ENCODE data around the gene ZNF79. TPM values are rescaled to one million over a fixed set of nuclear protein-coding genes. Genes with fewer than 3 reads are reported as not detected.

ZNF79 gene
- total and polyA plus RNA-seq, 9 of the 15 experiments (the other 6 are each of a cell fraction or from before 2014, with no cell fraction given), result 0.62 to 7.0 (median 4.1) TPM

GRCh38 chr9:127418037-127418471 is 6.1 kb upstream of the ZNF79 start:
- 0 out of 2 replicates have a peak, but pooled peaks cover 4% of the 10 kb centered on the region for H4K20me1 ChIP-seq (replicated peaks; ENCODE audit: control insufficient read depth, insufficient read depth, low read length)
- H3K36me3 ChIP-seq (ENCODE audit: control insufficient read depth, insufficient read depth, low read length), result no peaks in the 10 kb centered on the region
- POLR2A ChIA-PET, result interaction anchor here (0.5 to 0.7 kb wide), 2 partner anchors 10 to 1003 kb away, joined by 3 read pairs; no protein-coding TSS in a partner anchor
- DNase-seq (ENCODE audit: extremely low read depth in 1 of 4, low spot score in 3 of 4) (peak; percentile 52 to 61 (median 59)), ATAC-seq (peak; percentile 82), FAIRE-seq (no peak)
- H3K9ac ChIP-seq (ENCODE audit: insufficient read depth in 1 of 2, low read depth in 2 of 2, low read length in 2 of 2), result peak overlapping the region in 1 of 2 experiments; percentile 36; a peak in 1 of 4 replicates
- no peaks in the 10 kb centered on the region for H3K9me3 ChIP-seq (replicated peaks; ENCODE audit: control insufficient read depth, insufficient read depth, low read depth, low read length)
- no peak overlapping the region for H3K27ac ChIP-seq (ENCODE audit: extremely low read depth, low read depth, low read length)
- no peak overlapping the region for H3K4me3 ChIP-seq
- no TSS peak for BruUV-seq (replicated peaks)
- H3K9me1 ChIP-seq (ENCODE audit: control insufficient read depth, insufficient read depth, low read length), result no peaks in the 10 kb centered on the region
- no peak overlapping the region; the same call in 1 of the 2 replicates for H3K4me2 ChIP-seq (ENCODE audit: insufficient read depth, low read length)
- peaks cover 6% of the 10 kb centered on the region for H3K79me2 ChIP-seq (ENCODE audit: control insufficient read depth, insufficient read depth, low read length)
- CTCF ChIA-PET (ENCODE audit: low intra/inter-chr PET ratio), result interaction anchor here (0.6 kb wide), 1 partner anchor 163 kb away, joined by 3 read pairs; no protein-coding TSS in a partner anchor
- WGBS (ENCODE audit: insufficient coverage, low coverage, missing lambda C conversion rate), result 20% methylated on average over 12 of the region's 12 CpGs
- intact Hi-C loops (cut with micrococcal nuclease) (loop anchor here (2.0 kb wide), 1 partner anchor 57 kb away; no protein-coding TSS in a partner anchor), in situ Hi-C loops (cut with MboI) (no loop called here)
- H2AFZ ChIP-seq (ENCODE audit: low read depth, low read length), result no peak overlapping the region
- H3K4me1 ChIP-seq (replicated peaks in 1 of 2; ENCODE audit: control insufficient read depth in 2 of 2, insufficient read depth in 2 of 2, low read length in 2 of 2), result peaks cover 26 to 29% of the 10 kb centered on the region in 2 experiments
- no peaks in the 10 kb centered on the region for H3K27me3 ChIP-seq (ENCODE audit: control insufficient read depth in 2 of 2, insufficient read depth in 2 of 2, low read length in 2 of 2)
- TF ChIP-seq ZNF174 (CRISPR knock-in tag; IDR thresholded peaks at IDR 0.05) (no peak), RAD21 (CRISPR knock-in tag; conservative IDR thresholded peaks at IDR 0.05 in 1 of 2, IDR thresholded peaks at IDR 0.05 in 1 of 2) (peak in 1 of 2 experiments; percentile 44; a peak in 2 of 4 replicates), TFE3 (CRISPR knock-in tag; IDR thresholded peaks at IDR 0.05) (no peak), PKNOX1 (IDR thresholded peaks at IDR 0.05) (peak; percentile 51; the same call in 1 of the 2 replicates), MEIS2 (IDR thresholded peaks at IDR 0.05; ENCODE audit: partially characterized antibody) (peak; percentile 27), CTCF (IDR thresholded peaks at IDR 0.05 in 2 of 3, conservative IDR thresholded peaks at IDR 0.05 in 1 of 3; ENCODE audit: insufficient read depth in 2 of 3, low read depth in 1 of 3, low read length in 3 of 3) (peak; percentile 40 to 70 (median 44); a peak in 5 of 6 replicates), BCOR (IDR thresholded peaks at IDR 0.05) (no peak), CREBBP (IDR thresholded peaks at IDR 0.05; ENCODE audit: low read depth, low read length) (no peak), ZNF274 (IDR thresholded peaks at IDR 0.05; ENCODE audit: borderline replicate concordance, low read depth, low read length) (no peak), NRF1 (conservative IDR thresholded peaks at IDR 0.05 in 1 of 2, IDR thresholded peaks at IDR 0.05 in 1 of 2) (0 out of 4 replicates have a peak, but pooled peaks of 1 of the 2 experiments have one; percentile 24), ZNF586 (CRISPR knock-in tag; conservative IDR thresholded peaks at IDR 0.05) (no peak), TFAP4 (CRISPR knock-in tag; IDR thresholded peaks at IDR 0.05; ENCODE audit: borderline replicate concordance) (peak; percentile 57; the same call in 1 of the 2 replicates)
